IMR-90 (cell line): ENCODE results near the gene SHLD1.

Experiments
- CHD1 ChIP-seq: IDR thresholded peaks from 2 replicates; pipeline ENCODE4 v1.6.1; 2012; ENCODE audit warnings: low read depth, low read length, improper control_type of control experiment
- CTCF ChIP-seq: conservative IDR thresholded peaks from 2 replicates; pipeline ENCODE4 v1.5.1; 2012; ENCODE audit warnings: mild to moderate bottlenecking, low read depth, low read length, improper control_type of control experiment
- MAFK ChIP-seq: IDR thresholded peaks from 2 replicates; pipeline ENCODE4 v1.6.1; 2012; ENCODE audit warnings: low read depth, low read length, improper control_type of control experiment
- POLR2A ChIP-seq: IDR thresholded peaks from 2 replicates; pipeline ENCODE4 v1.6.1; 2012; ENCODE audit warnings: mild to moderate bottlenecking, low read depth, low read length

- TF ChIP-seq CTCF (no peak), CHD1 (no peak), MAFK (no peak), POLR2A (no peak)
Observed at GRCh38 chr20:5746064-5746463, 4.1 kb upstream of the SHLD1 start.
